Stimulated activated CD8-positive, alpha-beta memory T cell treated with anti-CD3 and anti-CD28 coated beads, Interleukin-15, amount 100 ng/mL, for 1 hour (primary cell): ENCODE measurements around the gene MRPL55.

Experiments
- DNase-seq: peaks from one replicate; pipeline ENCODE4 v3.0.0-alpha.2; 2020; ENCODE audit warnings: low read depth

The MRPL55 gene

DNA sequence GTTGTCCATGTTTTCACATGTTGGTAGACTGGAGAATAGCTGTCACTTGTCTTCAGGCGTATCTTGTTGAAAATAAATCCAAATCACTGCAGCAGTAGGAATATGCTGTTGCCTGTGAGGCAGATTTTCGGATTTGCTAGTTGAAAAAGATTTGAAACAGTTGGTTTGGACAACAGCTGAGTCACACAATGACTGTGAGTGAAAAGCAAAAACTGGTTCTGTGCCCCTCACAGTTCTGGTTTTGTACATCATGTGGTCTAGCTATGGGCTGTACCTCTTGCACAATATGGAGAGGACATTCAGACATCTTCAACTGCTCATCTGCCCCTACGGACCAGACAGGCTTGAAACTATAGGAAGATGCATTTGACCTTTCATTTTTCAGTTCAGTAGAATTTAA, 24.8 kb downstream of the MRPL55 start:
- DNase-seq: no peak

GRCh38 chr1:228083871-228084278, 25.2 kb downstream of the MRPL55 start:
- DNase-seq: no peak

GRCh38 chr1:228082918-228083870, 25.9 kb downstream of the MRPL55 start:
- DNase-seq: no peak

DNA sequence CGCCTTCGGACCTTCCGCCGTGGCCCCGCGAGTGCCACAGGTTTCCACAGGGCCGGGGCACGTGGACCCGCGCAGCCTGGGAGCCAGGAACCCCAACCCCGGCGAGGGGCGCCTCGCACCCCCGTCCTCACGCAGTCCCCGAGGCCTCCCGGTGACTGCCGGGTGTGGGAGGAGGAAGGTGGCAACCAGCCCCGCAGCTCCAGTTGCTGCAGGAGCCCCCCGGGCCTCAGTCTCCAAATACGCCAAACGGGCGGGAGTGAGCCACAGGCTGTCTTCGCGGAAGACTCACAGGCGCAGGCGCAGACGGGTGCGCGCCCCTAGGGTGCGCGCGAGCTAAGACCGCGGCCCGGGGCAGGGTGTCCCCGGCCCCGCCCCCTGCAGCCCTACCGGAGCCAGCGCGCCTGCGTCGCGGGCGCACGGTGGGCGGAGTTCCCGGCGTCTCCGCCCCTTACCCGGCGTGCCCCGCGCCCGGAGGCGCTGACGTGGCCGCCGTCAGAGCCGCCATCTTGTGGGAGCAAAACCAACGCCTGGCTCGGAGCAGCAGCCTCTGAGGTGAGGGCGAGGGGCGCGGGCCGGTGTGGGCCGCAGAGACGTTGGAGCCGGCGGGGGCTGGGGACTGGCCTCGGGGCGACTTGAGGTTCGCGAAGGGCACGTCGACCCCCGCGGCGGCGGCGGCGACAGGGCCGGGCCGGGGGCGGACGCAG, 26.7 kb downstream of the MRPL55 start, which contains the start of gene ARF1:
Gene ARF1, plus strand, starts transcription at position 495 of the 704 bp plus-strand sequence. CDS start 14,407 bp downstream, outside the sequence.
- DNase-seq: peak; percentile 80

- no peak for DNase-seq
Observed at GRCh38 chr1:228081578-228082213, 27.4 kb downstream of the MRPL55 start.

DNA sequence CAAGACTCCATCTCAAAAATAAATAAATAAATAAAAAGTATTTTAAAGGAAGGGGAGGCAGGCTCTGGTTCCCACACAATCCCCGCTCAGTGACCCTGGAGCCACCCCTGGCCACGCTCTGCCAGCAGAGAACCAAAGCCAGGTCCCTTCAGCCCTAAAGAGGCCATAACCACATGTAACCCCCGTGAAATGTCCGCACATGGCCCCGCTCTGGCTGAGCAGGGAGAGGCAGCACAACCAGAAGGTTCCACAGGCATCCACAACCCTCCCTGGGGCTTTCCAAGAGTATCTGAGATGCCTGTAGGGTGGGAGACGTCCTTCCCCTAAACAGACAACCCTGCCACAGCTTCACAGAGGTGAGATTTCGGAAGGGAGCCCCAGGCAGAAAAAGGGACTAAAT, 28.0 kb downstream of the MRPL55 start:
- no peak for DNase-seq

GRCh38 chr1:228079601-228080263, 29.4 kb downstream of the MRPL55 start:
- DNase-seq: no peak

GRCh38 chr1:228079013-228079412, 30.1 kb downstream of the MRPL55 start:
- no peak for DNase-seq

DNA sequence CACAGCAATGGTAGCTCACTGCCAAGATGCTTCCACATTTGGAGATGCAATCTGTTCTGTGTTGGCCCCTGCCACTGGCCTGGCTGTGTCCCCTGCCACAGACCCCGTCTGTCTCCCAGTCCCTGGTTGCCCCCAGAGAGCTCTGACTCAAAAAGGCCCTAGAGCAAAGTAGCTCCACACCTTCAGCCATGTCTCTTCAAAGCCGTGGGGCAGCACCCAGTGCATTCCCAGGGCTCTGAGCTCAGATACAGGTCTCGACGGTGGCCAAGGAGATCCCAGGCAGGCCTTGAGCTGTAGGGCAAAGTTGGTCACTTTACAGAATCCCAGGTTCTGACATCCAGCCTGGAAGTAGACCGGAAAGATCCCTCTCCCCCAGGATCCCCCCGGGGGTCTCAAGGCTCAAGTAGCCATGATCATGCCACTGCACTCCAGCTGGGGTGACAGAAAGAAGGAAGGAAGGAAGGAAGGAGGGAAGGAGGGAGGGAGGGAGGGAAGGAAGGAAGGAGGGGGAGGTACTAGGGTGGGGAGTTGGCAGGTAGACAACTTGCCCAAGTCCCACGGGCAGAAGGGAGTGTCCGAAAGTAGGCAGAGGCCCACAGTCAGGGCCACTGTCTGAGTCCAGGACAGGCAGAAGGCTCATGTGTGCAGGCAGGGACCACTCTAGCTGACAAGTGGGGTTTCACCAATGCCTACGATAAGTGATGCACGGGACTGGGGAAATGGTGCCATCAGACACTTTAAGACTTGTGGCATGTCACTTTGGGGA, 31.4 kb downstream of the MRPL55 start:
- no peak for DNase-seq

DNA sequence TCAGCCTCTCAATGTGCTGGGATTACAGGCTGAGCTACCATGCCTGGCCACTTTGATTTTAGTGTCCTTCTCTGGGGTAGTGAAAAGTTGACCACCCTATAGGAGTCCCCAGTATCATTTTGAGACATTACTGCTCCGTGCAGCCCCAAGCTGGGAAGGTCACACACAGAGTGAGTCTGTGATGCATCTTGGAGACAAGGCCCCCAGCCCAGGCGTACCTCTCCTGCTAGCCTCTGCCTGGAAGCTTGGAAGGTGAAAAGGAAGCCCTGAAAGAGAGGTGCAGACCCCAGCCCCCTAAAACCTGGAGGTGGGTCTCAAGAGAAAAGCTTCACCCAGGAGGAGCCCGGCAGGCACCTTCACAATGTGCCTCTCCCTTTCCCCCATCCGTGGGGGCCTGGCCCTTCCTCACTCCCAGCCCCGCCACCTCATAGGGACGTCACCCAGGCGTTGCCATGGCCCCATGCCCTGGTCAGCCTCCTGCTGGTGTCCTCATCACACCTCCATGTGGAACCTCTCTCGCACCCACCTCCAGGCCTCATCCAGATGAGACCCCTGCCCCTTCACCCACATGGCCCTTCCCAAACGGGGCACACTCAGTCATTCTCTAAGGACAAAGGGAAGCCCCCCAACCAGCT, 32.2 kb downstream of the MRPL55 start:
- DNase-seq: no peak

- no peak for DNase-seq
Observed at GRCh38 chr1:228075801-228076271, 33.3 kb downstream of the MRPL55 start.

DNA sequence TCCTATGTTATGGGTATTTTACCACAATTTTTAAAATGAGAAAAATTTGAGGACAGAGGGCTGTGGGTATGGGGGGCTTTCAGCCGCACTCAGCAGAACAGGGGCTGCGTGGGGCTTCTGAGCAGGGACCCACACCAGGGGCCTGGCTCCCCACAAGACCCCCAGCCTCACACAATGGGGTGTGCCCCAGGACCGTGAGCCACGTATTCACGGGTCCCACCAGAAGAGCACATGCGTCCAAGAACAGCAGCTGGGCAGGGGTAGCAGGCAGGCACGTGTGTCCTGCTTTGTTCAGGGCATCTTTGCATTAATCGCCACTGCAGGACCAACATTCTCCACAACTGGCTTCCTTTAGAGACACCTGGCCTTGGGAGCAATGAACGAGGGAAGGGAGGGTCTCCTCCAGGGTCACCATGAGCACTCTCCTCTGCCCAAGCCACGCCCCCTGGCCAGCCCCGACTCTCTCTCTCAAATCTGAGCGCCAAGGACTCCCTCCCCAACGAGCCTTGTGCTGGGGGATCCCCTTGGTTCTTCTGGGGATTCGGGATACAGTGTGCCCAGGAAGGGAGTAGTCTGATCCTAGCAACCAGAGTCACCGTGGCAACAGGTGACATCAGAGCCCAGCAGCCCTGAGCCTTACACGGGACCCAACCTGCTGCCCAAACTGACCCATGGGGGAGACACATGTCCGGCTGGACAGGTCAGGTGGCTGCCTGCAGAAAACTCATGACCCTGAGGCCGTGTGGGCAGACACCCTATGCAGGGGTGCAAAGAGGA, 34.0 kb downstream of the MRPL55 start:
- no peak for DNase-seq

DNA sequence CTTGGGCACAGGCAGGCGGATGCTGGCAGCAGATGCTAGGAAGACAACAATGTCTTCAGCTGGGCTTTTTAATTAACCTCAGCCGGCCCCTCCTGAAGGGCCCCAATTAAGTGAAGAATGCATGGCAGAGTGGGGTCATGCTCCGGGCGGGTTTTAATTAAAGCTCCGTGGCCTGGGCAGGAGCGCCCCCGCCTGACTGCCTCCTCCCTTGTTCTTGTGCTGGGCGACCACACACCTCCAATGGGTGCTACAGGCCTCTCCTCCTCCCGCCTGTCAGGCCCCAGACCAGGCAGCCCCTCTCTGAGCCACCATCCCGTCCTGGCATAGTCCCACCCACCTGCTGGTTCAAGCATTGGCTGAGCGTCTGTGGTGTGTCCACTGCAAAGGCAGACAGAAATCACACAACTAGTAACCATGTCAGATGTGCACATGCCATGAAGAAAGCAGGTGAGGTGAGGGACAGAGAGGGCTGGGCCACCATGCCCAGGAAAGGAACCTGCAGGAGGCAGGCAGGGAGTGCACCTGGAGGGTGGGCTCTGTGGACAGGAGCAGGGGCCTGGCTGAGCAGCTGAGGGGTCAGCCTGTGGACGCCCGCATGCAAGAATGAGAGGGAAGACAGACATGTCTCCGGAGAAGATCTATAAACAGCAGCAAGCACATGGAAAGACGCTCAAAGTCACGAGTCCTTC, 35.1 kb downstream of the MRPL55 start:
- DNase-seq: no peak

DNA sequence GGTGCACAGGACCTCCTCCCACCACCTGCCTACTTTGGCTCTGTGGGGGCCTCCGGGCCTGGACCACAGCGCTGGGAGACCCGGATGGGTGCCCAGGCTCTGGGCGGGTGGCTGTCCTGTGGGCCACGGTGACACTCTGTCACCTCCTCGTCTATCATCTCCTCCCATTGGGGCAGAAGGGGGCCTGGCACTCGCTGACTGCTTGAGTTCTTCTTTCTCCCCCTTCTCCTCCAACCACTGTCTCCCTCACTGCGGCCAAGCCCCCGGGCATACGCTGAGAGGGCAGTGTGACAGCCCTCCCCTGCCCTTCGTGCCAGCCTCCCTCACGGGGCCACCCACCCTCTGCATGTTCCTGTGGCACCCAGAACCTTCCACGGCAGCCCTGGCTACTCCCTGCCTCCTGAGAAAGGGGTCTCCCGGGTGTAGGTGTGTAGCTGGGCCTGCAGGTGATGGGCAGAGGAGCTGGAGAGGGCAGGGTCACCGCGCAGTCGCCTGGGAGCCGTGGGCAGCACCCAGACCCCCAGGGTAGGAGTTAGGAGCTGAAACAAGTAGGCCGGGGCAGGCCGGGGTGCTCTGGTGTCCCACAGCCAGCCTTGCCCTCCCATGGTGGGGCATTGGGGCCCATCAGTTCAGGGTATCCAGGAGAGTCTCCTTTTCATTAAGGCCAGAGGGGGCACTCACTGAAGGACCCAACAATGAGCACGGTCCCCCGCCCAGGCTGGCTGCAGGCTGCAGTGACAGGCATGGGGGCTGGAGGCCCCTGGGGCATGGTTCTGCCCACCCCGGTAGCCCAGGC, 35.8 kb downstream of the MRPL55 start:
- no peak for DNase-seq

DNA sequence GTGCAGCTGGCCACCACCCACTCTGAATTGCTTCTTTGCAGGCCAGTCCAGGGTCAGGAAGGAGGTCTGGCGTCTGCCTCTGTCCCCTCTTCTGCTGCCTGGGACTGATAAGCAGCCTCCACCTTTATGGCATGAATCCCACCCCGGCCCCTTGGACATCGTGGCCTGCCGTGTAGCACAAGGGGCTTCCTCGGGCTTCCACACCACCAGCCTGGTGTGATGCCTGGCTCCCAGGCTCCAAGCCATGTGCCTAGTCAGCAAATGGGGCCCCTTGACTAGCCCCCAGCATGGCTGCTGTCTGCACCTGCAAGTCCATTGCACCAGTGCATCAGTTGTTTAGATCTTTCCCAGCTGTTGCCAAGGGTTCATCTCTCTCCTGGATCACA, 36.4 kb downstream of the MRPL55 start:
- DNase-seq: no peak

DNA sequence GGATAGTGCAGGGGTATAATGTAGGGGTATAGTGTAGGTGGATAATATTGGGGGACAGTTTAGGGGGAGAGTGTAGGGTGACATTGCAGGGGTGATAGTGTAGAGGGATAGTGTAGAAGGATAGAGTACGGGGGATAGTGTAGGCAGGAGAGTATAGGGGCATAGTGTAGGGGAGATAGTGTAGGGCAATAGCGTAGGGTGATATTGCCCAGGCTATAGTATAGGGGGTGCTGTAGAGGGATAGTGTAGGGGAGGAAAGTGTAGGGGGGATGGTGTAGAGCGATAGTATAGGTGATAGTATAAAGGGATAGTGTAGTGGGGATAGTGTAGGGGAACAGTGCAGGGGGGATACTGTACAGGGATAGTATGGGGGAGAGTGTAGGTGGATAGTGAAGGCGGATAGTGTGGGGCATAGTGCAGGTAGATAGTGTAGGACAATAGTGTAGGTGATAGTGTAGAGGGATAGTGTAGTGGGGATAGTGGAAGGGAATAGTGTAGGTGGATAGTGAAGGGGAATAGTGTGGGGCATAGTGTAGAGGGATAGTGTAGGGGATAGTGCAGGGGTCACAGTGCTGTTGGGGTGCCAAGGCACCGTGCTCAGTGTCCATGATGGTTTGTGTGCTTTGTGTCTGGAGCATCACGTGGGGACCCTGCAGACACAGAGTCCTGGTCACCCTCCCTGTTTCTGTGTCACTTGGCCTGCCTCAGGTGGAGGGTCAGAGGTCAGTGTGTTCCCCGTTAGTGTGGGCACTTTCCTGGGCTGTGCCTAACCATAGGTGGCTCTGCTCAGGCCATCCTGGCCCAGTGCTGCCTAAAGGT, 37.1 kb downstream of the MRPL55 start:
- no peak for DNase-seq

DNA sequence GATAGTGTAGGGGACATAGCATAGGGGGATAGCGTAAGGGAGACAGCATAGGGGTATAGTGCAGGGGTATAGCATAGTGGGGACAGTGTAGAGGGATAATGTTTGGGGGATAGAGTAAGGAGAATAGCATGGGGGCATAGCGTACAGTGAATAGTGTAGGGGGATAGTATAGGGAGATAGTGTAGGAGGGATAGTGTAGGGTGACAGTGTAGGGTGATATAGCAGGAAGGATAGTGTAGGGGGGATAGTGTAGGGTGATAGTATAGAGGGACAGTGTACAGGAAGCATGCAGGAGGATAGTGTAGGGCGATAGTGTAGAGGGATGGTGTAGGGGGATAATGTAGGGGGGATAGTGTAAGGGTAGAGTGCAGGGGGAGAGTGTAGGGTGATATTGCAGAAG, 38.2 kb downstream of the MRPL55 start:
- DNase-seq: no peak

DNA sequence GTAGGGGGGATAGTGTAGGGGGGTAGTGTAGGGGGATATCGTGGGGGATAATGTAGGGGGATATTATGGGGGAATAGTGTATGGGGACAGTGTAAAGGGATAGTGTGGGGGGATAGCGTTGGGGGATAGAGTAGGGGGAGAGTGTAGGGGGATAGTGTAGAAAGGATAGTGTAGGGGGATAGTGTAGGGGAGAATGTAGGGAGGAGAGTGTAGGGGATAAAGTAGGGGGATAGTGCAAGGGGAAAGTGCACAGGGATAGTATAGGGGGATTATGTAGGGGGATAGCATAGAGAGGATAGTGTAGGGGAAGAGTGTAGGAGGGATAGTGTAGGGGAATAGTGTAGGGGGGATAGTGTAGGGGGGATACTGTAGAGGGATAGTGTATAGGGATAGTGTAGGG, 38.9 kb downstream of the MRPL55 start:
- no peak for DNase-seq
